ENCODE measurements around the gene NAALADL2. TPM values are rescaled to one million over a fixed set of nuclear protein-coding genes. Genes with fewer than 3 reads are reported as not detected.
"Not testable (repeated sequence)": the region's sequence is repeated elsewhere in the genome, so short reads cannot be mapped to it uniquely, and the experiment has no call there.

NAALADL2 gene
- total RNA-seq, 1 donor from 2014 or later = 1.3 TPM

DNA sequence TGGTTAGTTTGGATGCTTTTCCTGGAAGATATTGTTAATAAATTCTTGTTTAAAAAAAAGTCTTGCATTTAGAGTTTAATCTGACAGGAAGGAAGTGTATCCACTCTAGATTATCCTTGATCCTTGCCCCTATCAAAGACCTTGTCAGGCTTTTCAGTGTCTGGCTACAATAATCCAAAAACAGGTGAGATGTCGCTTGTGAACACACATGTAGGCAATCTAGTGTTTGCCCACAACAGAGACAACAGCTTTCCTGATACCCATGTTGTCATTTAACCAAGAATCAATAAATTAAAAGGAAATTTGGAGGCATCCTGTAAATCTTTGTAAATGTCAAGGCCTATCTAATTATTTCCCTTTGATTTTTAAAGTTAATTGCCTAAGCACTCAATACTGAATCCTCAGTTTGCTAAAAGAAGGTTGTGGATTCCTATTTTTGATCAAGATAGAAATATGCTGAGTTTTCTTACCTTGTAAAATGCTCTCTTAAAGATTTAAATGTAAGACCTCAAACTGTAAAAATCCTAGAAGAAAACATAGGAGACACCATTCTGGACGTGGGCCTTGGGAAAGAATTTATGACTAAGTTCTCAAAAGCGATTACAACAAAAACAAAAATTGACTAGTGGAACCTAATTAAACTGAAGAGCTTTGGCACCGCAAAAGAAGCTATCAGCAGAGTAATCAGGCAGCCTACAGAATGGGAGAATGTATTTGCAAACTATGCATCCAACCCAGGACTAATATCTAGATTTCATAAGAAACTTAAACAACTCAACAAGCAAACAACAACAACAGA, 207.7 kb downstream of the NAALADL2 start:
- no peak for DNase-seq (ENCODE audit: extremely low read depth, low read depth, low spot score)

DNA sequence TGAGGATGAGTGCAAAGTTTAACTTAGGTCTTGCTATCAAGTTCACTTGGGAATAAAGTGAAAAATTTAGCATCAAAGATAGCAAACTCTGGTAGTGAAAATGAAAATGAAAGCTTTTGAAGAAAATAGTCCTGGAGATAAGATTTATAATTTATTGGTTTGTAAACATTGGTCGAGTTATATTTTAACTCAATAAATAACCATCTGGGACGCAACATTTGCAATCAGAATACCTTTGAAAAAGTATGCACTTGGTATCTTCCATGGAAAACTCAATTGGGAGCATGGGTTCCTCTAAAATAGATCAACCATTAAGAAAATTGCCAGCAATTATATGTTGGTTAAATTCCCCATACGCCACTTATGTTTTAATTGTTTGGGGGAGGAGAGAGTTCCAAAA, 209.5 kb downstream of the NAALADL2 start:
- DNase-seq (ENCODE audit: extremely low read depth, low read depth, low spot score) = no peak

DNA sequence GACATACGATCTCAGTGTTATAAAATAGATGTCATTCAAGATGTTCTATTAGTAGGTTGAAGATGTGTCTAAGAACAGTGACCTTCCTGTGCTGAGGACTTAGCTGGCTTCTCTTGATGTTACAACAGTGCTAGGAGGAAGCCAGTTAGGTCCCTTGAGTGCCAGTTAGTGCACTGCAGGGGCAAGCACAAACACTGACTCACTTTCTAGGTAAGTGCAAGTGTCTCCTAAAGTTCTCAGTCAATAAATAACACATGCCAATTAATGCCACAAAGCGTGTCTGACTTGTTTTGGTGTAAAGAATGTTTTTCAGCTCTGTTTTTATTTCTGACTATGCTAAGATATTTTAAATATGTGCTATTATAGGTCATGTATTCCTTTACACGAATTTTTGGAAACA, 211.8 kb downstream of the NAALADL2 start:
- no peak for DNase-seq (ENCODE audit: extremely low read depth, low read depth, low spot score)

DNA sequence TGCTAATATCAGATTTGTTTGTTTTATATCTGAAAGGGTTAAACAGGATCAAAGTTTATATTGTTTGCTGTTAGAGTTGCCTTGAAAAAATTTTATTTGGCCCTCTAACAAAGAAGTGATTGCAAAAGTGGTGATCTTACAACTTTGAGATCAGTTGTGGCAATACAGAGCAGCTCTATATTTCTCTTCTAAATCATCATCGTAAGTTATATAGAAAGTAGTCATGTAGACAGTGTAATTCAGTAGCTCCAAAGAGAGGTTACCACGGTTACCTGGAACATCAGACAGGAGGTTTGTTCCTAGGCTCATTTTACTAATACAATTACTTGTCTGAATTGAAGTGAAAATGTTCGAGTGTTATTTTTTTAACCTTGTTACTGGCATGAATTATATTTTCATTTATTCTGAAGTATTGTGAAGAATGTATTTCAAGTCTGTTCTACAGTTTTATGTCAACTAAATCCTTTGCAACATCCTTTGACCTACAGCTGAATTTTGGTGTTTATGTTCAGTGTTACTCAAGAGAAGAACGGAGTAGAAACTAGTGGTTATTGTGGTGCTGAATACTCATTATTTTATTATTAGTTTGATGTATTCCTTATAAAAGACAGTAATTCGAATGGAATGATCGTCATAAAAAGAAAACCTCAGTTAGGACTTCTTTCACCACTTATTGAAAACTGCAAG, 214.2 kb downstream of the NAALADL2 start:
- DNase-seq (ENCODE audit: extremely low read depth, low read depth, low spot score) = no peak

DNA sequence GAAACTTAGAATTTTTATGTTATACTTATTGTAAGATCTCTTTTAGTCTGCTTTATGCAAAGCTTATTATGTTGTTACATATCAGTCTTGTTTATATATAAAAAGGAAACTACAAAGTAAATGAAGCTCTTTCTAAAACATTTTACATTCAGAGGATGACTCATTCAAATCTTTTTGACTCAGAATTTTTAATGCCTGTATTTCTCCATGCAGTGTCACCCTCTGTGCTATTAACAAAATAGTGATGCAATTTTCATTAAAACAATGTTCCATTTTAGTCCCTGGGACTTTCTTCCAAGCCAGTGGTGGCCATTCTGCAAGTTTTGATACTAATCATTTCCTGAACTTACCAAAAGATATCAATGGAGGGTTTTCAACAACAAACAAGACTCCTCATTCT, 216.1 kb downstream of the NAALADL2 start:
- no peak for DNase-seq (ENCODE audit: extremely low read depth, low read depth, low spot score)

DNA sequence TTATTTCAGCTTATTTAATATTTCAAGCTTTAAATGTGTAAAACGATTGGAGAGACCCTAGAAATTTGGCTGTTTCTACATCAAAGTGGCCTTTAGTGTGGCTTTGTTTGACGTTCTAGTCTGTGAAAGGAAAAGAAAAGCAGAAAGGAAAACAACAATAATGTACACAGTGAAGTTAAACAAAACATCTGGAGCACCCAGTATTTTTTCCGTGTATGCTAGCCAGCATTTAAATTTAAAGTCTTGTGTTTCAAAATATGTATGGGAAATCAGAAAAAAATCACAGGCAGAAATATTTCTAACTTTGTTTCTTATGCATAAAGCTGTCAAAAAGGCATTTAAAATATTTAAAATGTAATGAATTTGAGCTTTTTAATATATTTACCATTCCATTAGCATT, 218.1 kb downstream of the NAALADL2 start:
- DNase-seq (ENCODE audit: extremely low read depth, low read depth, low spot score) = no peak

DNA sequence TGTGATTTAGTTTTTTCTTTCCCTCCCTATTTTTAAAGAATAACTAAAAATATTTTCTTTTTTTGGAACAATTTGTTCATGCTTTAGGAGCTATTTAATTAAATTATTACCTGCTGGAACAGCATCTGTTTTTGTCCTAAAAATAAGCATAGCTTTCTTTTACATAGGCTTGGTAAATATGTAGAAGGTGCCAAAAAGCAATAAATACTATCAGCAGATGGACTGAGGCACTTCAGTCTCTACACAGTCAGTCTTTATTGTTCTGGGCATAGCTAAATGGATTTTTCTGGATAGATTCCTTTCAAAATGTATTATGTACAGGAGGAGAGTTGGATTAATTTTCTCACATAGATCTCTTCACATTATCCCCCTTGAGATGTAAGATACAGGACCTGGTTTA, 223.5 kb downstream of the NAALADL2 start:
- DNase-seq (ENCODE audit: extremely low read depth, low read depth, low spot score) = no peak

DNA sequence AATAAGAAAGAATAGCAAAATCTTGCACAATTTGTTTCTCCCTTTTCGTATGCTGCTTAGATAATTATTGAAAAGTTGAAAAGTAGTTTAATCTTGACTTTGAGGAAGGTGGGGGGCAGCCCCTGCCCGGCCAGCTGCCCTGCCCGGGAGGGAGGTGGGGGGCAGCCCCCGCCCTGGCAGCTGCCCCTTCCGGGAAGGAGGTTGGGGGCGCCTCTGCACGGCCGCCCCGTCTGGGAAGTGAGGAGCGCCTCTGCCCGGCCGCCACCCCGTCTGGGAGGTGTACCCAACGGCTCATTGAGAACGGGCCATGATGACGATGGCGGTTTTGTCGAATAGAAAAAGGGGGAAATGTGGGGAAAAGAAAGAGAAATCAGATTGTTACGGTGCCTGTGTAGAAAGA, 228.0 kb downstream of the NAALADL2 start:
- DNase-seq (ENCODE audit: extremely low read depth, low read depth, low spot score) = not testable (repeated sequence)

DNA sequence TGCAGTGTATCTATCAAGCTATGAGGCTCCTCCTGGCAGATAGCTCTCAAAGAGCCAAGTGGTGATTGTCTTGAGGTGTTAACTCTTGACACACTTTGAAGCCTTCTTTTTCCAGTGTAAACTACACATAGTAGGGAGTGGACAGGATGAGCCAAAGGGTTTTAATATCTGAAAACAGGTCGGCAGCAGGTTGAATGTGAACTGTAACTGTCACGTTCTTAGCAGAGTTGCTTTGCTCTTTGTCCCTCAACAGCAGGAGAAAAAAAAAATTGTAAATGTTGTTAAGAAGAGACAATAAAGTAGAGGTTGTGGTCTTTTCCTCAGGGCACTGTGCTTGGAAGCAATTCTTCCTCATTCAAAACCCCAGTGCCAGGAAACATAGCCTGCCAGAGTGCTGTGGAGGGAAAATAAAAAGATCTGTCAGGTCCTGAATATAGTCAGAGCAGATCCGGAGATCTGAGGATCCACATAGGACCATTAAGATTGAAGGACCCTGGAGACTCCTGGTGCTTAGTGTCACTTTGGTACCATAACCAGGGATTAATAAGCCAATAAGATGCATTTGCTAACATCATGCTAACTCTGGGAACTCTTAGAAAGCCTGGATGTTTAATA, 229.7 kb downstream of the NAALADL2 start:
- DNase-seq (ENCODE audit: extremely low read depth, low read depth, low spot score) = no peak

DNA sequence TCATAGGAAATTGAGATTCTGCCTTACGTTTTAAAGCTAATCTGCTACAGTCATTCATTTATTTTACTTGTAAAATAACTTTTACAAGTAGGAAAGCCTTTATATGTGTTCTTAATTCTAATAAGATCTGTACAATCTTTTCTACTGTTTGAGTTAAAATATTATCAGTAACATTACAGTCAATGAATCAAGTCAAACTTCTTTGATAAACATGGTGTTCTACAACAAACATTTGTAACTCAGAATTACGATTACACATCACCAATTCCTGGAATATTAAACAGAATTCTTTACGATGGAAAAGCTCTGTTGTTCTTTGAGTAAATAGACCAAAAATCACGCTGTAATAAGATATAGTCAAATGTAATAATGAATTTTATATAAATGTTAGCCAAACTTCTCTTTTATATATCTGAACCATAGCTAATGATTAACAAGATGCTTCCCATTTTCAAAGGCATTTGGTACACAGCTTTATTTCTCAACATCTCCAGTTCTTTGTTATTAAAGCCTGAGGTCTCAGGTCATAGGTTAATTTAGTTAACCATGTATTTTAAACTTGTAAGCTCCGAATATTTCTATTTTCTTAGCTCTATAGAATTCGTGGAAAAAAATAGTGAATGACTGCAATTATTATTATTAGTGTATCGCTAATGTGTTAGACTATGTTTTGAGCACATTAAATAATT, 232.4 kb downstream of the NAALADL2 start:
- DNase-seq (ENCODE audit: extremely low read depth, low read depth, low spot score) = no peak

DNA sequence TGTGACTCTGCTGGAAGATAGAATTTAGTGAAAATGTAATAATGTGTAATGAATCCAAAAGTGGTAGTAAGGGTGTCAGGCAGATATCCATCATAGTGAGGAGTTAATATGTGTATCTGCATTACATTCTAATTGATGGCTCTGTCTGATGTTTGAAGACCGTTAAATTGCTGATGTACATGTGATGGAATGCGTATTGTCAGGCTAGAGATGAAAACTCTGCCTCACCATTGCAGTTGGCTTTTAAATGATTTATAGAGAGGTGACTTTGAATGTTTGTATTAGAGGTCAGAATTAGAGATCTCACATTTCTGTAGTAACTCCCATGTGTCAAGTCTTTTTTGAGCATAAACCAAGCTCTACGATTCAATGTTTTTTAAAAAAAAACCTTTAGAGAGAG, 234.6 kb downstream of the NAALADL2 start:
- no peak for DNase-seq (ENCODE audit: extremely low read depth, low read depth, low spot score)

DNA sequence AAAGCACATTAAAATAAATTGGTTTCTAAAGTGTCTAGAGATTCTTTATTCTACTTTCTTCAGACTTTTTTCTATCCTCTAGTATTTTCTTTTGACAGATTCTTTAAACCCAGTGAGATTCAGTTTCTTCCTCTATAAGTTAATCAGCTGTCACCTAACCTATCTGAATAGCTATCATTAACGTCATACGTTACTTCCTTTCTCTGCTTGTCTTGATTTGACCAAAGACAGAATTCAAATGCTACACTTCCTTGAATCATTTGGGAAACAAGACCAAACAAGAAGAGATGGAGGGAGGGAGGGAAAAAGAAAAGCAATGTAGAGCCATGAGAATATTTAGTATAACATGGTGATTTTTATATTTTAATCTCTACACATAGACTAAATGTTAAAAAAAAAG, 235.2 kb downstream of the NAALADL2 start:
- no peak for DNase-seq (ENCODE audit: extremely low read depth, low read depth, low spot score)

DNA sequence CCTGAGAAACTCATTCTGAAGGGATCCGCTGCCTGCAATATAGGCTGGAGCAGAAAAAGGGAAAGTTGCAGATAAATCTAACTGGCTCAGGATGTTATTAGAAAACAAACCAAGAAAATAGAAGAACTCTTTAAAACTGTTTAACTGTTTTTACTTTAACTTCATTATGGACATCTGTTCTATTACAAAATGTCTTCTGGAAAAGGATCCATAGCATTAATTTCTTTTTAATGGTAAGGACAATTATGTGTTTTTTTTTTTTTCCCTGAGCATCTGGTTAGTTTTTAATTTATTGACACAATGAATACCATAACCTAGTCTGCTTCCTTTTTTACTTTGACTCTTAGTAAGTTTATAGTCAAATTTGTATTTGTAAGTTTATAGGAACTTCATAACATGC, 239.5 kb downstream of the NAALADL2 start:
- no peak for DNase-seq (ENCODE audit: extremely low read depth, low read depth, low spot score)

DNA sequence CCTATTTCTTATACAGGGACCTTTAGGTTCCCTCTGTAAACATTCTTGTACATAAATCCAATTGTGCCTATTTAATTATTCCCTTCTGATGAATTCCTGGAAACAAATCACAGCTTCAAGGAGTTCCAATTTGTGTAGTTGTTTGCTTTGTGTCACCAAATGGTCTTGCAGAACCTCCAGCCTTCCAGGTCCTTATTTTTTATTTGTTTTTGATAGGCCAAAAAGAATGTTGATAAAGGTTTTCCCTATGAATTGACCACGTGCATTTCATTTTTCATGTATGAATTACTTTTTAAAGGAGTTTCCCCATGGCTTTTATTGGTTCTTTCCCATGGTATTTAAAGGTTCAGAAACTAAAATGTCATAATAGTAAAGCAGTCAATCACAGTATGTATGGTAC, 243.0 kb downstream of the NAALADL2 start:
- DNase-seq (ENCODE audit: extremely low read depth, low read depth, low spot score) = no peak

DNA sequence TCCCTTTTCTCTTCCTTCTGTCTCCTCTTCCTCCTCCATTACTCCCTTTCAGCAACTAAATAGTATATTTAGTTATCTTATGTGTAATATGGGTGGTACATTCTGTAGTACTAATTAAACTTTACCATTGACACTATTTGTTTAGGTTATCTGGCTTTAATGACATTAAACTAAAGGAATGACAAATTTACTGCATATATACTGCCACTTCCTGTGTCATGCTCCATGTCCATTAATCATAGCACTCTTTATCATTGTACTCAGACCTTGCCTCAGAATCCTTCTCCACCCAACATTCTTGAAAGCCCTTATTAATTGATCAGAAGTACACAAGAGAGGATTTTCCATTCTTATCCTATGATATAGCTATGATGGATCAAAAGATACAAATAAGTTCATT, 244.2 kb downstream of the NAALADL2 start:
- no peak for DNase-seq (ENCODE audit: extremely low read depth, low read depth, low spot score)

DNA sequence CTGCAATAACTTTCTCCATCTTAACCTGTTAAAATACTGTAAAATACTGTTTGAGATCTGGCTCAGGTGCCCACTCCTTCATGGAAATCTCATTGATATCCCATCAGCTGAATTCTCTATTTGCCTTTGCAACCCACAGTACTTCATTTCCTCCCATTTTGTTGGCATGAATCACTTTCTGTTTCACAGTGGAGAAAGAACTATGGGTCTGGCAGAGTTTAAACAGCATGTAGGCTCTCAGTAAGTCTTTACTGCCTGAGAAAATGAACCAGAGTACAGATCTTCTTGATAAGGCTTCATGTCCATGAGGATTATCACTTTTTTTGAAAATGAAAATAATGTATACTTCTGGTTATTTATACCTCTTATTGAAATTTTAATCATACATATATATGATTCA, 245.9 kb downstream of the NAALADL2 start:
- no peak for DNase-seq (ENCODE audit: extremely low read depth, low read depth, low spot score)

DNA sequence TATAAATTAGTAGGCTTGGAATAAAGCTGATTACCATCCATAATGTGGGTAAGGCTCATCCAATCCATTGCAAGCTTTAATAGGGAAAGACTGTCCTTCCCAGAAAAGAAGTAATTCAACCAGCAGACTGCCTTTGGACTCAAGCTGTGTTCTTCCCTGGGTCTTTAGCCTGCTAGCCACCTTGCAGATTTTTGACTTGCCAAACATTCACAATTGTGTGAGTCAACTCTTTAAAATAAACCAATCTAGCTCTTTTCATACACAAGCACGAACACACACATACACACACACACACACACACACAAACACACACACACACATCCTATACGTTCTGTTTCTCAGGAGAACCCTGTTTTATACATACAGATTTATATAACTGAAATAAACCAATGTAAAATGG, 248.1 kb downstream of the NAALADL2 start:
- no peak for DNase-seq (ENCODE audit: extremely low read depth, low read depth, low spot score)

DNA sequence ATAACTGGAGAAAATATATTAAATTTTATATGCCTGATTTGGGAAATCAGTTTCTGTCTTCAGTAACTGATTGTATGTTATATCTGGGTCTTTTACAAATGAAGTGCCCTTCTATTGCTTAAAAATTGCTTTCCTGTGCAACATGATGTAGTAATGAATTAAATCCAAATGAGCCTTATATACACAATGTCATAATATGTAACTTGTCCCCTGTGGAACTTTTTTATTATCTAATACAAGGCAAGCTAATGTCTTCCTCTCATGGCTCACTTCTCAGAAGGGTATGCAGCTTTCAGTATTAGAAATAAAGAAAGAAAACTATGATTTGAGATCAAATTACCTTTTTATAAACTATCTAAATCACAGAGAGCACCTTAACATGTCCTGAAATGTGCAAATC, 248.9 kb downstream of the NAALADL2 start:
- DNase-seq (ENCODE audit: extremely low read depth, low read depth, low spot score) = no peak

DNA sequence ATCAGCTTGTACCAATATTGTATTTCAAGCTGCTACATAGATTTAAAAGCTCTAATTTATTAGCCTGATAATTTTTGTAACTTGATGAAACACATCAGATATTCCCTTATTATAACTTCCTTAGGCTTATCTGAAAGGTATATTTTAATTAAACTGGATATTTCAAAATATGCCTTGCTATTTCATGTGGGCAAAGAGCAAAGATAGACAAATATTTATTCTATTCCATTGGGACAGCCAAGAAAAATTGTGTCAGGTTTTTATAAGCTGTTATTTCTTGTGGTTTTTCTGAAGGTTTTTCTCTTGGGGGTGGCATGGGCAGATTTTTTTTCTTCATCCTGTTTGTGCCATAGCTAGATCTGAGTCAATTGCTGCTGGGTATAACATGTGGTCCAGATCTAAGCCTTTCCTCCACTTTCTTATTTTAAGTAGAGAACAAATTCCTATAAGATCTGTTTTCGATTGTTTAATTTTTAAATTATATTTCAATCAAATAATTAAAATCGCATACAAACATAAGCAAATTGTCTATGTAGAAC, 249.5 kb downstream of the NAALADL2 start:
- DNase-seq (ENCODE audit: extremely low read depth, low read depth, low spot score) = no peak

DNA sequence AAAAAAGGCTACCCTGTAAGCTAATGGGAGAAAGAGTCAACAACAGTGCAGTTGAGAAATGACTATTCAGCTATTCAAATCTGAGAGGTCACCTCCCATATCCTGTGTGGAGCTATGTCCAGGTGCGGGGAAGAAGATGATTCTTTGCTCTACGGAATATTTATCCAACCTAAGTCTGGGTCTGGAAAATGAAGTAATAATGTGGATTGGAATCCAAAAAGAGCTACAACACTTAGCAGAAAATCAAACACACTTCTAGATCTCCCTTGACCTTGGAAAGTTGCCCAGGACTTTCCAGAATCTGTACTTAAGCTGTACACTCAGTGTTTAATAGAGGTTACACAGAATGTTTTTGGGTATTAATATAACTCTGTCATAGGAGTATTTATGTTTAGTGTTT, 251.9 kb downstream of the NAALADL2 start:
- no peak for DNase-seq (ENCODE audit: extremely low read depth, low read depth, low spot score)

DNA sequence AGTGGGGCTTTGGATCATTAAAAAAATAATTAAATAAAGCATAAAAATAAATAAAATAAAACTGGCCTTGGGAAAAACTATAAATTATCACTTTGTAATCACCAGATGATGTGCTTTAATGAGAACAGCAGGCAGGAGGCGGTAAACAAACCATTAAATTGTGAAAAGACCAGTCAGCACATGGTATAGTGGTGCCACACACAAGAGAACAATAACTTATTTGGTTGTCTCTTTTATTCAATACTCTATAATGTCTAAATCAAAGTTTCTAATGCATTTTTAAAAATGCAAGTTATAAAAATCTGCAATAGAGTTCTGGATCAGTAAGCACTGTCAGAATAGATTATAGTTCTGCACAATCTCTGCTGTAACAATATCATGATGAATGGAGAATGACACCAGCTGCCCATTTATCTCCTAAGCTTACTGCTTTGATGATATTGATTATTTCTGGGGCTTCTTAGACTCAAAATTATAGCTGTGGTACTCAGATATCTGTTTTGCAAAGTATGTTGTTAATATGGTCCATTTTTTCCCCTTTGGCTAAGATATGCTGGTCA, 259.3 kb downstream of the NAALADL2 start:
- no peak for DNase-seq (ENCODE audit: extremely low read depth, low read depth, low spot score)
